Panc1 (cell line): ENCODE results near the gene CCDC78. TPM values are rescaled to one million over a fixed set of nuclear protein-coding genes. Genes with fewer than 3 reads are reported as not detected.
A peak's percentile ranks its signal among the peaks of the same experiment; 100 is the strongest.

Experiments used
- ATAC-seq: fragments of 200-7000 bp; cut with Tn5 transposase; 2 replicates; pipeline ENCODE4 v1.9.1; 2020; ENCODE audit warnings: mild to moderate bottlenecking, moderate library complexity
- BruUV-seq: library from RNA; stranded (reverse); fragments of 400-500 nt; replicated peaks from 2 replicates; lab custom pipeline; 2021; lab: Mats Ljungman, UMichigan
- CTCF ChIA-PET: fragments of 300-600 bp; sonication (Branson Sonifier 250); formaldehyde crosslinking; loops from one replicate; lab custom pipeline; 2022; ENCODE audit warnings: antibody characterized with exemption; lab: Charles Lee
- POLR2A ChIA-PET: fragments of 300-600 bp; sonication (Branson Sonifier 250); formaldehyde crosslinking; loops from one replicate; lab custom pipeline; 2022; ENCODE audit warnings: antibody characterized with exemption; lab: Charles Lee
- DNase-seq: peaks from one replicate; pipeline ENCODE4 v3.0.0-alpha.2; 2010; ENCODE audit warnings: low read depth, low spot score
- H3K27ac ChIP-seq: 2 replicates; pipeline ENCODE4 v1.5.1; 2011; ENCODE audit warnings: mild to moderate bottlenecking, low read length, inconsistent platforms
- H3K27me3 ChIP-seq: fragments of 200-500 bp; sonication (Bioruptor generic); 2 replicates; pipeline ENCODE4 v1.6.0; 2014; ENCODE audit warnings: low read length, inconsistent platforms; ENCODE audit not compliant: control insufficient read depth, insufficient read depth
- H3K36me3 ChIP-seq: fragments of 200-500 bp; sonication (Bioruptor generic); 2 replicates; pipeline ENCODE4 v1.5.1; 2014; ENCODE audit warnings: inconsistent platforms, mild to moderate bottlenecking, low read length, moderate library complexity; ENCODE audit not compliant: control insufficient read depth, insufficient read depth
- H3K4me1 ChIP-seq: 2 replicates; pipeline ENCODE4 v1.5.1; 2011; ENCODE audit warnings: inconsistent platforms, mild to moderate bottlenecking, low read length, moderate library complexity; ENCODE audit not compliant: control insufficient read depth, insufficient read depth
- H3K4me3 ChIP-seq, 2 experiments: 2 replicates each; pipeline ENCODE4 v1.5.1; 2011 to 2012; ENCODE audit warnings: low read depth in 2 of 2, low read length in 2 of 2, mild to moderate bottlenecking in 2 of 2, inconsistent platforms in 1 of 2, moderate library complexity in 1 of 2
- H3K9me3 ChIP-seq: fragments of 200-500 bp; sonication (Bioruptor generic); 2 replicates; pipeline ENCODE4 v1.5.1; 2014; ENCODE audit warnings: low read depth, mild to moderate bottlenecking, inconsistent platforms, low read length, moderate library complexity; ENCODE audit not compliant: control insufficient read depth, insufficient read depth
- CTCF ChIP-seq: fragments of 450-650 bp; IDR thresholded peaks from 2 replicates; pipeline ENCODE4 v1.5.1; 2017; ENCODE audit warnings: mild to moderate bottlenecking
- POLR2AphosphoS5 ChIP-seq: IDR thresholded peaks from 2 replicates; pipeline ENCODE4 v1.6.1; 2012; ENCODE audit warnings: mild to moderate bottlenecking, low read depth, low read length, moderate library complexity
- SIN3A ChIP-seq: IDR thresholded peaks from 2 replicates; pipeline ENCODE4 v1.6.1; 2012; ENCODE audit warnings: low read depth, mild to moderate bottlenecking, low read length, moderate library complexity, borderline replicate concordance; ENCODE audit not compliant: insufficient read depth
- TCF7L2 ChIP-seq: IDR thresholded peaks from 2 replicates; pipeline ENCODE4 v1.6.1; 2011; ENCODE audit warnings: mild to moderate bottlenecking, low read depth, low read length, inconsistent platforms
- in situ Hi-C: cut with HindIII; loops from 2 replicates; pipeline ENCODE4 v1.10.0; 2016; ENCODE audit warnings: low sequenced_read_pairs, low pct_unique_long_range_greater_than_20kb
- intact Hi-C: fragments of 100-400 bp; cut with micrococcal nuclease; formaldehyde crosslinking; loops from one replicate; pipeline ENCODE4 v1.10.0; 2022; ENCODE audit not compliant: unreplicated experiment
- total RNA-seq: library from RNA; stranded (reverse); gene quantifications from one replicate; pipeline ENCODE4 v1.2.1, GENCODE V29; 2021; ENCODE audit not compliant: unreplicated experiment
- TF ChIP-seq, protein P1 (sequence below), 2 experiments: IDR thresholded peaks; 2 replicates each; pipeline ENCODE4 v1.6.1; 2011 to 2012; ENCODE audit warnings: low read depth in 2 of 2, control low read depth in 1 of 2, low read length in 1 of 2, mild to moderate bottlenecking in 1 of 2, moderate library complexity in 1 of 2; ENCODE audit not compliant: insufficient read depth in 1 of 2

Gene CCDC78
- total RNA-seq, 1 experiment from 2014 or later, result 18.2 TPM

DNA sequence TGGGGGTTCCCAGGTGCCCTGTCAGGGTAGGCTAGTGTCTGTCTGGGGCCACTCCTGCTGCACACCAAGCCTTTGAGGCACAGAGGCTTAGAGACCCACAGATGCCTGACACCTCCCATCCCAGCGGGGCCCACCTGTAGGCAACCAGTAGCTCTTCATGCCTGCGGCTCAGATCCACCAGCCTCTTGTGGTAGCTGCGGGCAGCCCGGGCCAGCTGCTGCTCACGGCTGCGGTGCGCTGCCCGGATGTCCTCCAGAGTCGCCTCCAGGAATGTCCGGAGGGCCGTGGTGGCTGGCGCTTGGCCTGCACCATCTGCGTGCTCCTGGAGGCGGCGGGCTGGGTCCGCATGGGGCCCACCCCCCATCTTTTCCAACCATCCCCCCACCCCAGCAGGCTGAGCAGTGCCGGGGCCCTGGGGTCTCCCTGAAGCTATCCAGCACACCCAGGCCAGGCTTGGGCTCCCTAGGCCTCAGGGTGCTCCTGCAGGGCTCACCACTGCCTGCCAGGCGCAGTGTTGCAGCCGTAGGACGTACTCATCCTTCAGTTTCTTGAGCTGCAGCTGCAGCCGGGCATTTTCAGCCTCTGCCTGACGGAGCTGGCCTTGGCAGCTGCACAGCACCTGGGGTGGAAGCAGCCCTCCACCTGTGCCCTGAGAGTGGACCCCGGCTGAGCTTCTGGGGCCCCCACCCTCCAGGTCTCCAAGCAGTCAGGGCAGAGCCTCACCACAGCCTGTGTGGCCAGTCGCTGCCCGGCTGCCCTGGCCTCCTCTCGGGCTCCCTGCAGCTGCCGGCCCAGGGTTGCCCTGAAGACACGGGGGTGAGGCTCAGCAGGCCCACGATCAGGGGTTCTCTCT, 1.8 kb downstream of the CCDC78 start:
- DNase-seq, result no peak
- H3K27ac ChIP-seq, result peak overlapping the region; percentile 17; the same call in 1 of the 2 replicates
- ChIA-PET POLR2A (interaction anchor here (0.5 to 0.8 kb wide), 3 partner anchors 11 to 84 kb away, joined by 3 to 4 read pairs (median 3); no protein-coding TSS in a partner anchor), CTCF (interaction anchor here (0.5 to 2.1 kb wide), 3 partner anchors 12 to 426 kb away, joined by 6 to 10 read pairs (median 7); no protein-coding TSS in a partner anchor)
- H3K27me3 ChIP-seq, result no peaks in the 10 kb centered on the region
- in situ Hi-C loops (no loop called here), intact Hi-C loops (no loop called here)
- H3K4me3 ChIP-seq, result no peak overlapping the region
- TF ChIP-seq SIN3A (no peak), TCF7L2 (no peak), CTCF (no peak), POLR2AphosphoS5 (no peak; the same call in 1 of the 2 replicates)
- TF ChIP-seq, protein P1, sequence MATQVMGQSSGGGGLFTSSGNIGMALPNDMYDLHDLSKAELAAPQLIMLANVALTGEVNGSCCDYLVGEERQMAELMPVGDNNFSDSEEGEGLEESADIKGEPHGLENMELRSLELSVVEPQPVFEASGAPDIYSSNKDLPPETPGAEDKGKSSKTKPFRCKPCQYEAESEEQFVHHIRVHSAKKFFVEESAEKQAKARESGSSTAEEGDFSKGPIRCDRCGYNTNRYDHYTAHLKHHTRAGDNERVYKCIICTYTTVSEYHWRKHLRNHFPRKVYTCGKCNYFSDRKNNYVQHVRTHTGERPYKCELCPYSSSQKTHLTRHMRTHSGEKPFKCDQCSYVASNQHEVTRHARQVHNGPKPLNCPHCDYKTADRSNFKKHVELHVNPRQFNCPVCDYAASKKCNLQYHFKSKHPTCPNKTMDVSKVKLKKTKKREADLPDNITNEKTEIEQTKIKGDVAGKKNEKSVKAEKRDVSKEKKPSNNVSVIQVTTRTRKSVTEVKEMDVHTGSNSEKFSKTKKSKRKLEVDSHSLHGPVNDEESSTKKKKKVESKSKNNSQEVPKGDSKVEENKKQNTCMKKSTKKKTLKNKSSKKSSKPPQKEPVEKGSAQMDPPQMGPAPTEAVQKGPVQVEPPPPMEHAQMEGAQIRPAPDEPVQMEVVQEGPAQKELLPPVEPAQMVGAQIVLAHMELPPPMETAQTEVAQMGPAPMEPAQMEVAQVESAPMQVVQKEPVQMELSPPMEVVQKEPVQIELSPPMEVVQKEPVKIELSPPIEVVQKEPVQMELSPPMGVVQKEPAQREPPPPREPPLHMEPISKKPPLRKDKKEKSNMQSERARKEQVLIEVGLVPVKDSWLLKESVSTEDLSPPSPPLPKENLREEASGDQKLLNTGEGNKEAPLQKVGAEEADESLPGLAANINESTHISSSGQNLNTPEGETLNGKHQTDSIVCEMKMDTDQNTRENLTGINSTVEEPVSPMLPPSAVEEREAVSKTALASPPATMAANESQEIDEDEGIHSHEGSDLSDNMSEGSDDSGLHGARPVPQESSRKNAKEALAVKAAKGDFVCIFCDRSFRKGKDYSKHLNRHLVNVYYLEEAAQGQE (IDR thresholded peaks at IDR 0.05; ENCODE audit: insufficient read depth in 1 of 2, low read depth in 2 of 2, low read length in 1 of 2), result no peak
- no peaks in the 10 kb centered on the region; the same call in 1 of the 2 replicates for H3K36me3 ChIP-seq
- peaks cover 18% of the 10 kb centered on the region for H3K4me1 ChIP-seq
- BruUV-seq, result no TSS peak
- H3K9me3 ChIP-seq, result no peaks in the 10 kb centered on the region
- no peak for ATAC-seq

DNA sequence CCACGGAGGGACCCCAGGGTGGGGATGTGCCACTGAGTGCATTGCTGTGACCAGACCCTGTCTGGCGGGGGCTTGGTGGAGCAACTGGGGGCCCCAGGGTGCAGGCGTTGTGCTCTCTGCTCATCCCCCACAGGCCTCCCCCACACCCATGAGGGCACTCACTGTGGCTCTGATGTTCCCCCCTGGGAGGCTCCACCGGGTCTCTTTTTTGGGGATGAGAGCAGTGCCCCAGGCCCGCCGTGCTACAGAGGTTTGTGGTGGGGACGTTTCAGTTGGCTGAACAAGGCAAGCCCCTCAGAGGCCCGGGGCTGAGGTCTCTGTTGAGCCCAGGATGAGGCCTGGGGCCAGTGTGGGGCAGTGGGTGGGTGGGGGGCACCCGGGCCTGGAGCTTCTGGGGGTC, 2.5 kb downstream of the CCDC78 start:
- ChIA-PET POLR2A (interaction anchor here (0.8 to 1.1 kb wide), 2 partner anchors 9 to 10 kb away, joined by 3 to 5 read pairs; partner anchors contain the start of gene METRN), CTCF (interaction anchor here (0.5 to 2.1 kb wide), 2 partner anchors 11 to 12 kb away, joined by 6 to 7 read pairs; no protein-coding TSS in a partner anchor)
- in situ Hi-C loops, result no loop called here

More for the DNA sequence above, 2.5 kb downstream of the CCDC78 start:
- no peaks in the 10 kb centered on the region for H3K27me3 ChIP-seq
- no peaks in the 10 kb centered on the region; the same call in 1 of the 2 replicates for H3K36me3 ChIP-seq
- TF ChIP-seq SIN3A, result no peak
- no peak for TF ChIP-seq CTCF
- TF ChIP-seq TCF7L2, result no peak
- TF ChIP-seq, protein P1 (IDR thresholded peaks at IDR 0.05; ENCODE audit: insufficient read depth in 1 of 2, low read depth in 2 of 2, low read length in 1 of 2), result no peak
- no peak for TF ChIP-seq POLR2AphosphoS5
- intact Hi-C loops, result no loop called here
- H3K4me3 ChIP-seq, result no peak overlapping the region
- H3K27ac ChIP-seq, result no peak overlapping the region
- ATAC-seq, result no peak
- DNase-seq, result no peak
- H3K4me1 ChIP-seq, result peaks cover 25% of the 10 kb centered on the region
- BruUV-seq, result no TSS peak
- H3K9me3 ChIP-seq, result no peaks in the 10 kb centered on the region
